ENCODE data around the gene PEX7. TPM values are rescaled to one million over a fixed set of nuclear protein-coding genes. Genes with fewer than 3 reads are reported as not detected.

Gene PEX7
- total and polyA plus RNA-seq, 12 donors: 4.8 to 43.3 (median 23.8) TPM

GRCh38 chr6:136923116-136923953, 100.9 kb downstream of the PEX7 start:
- H3K27me3 ChIP-seq: peaks cover 23% of the 10 kb centered on the region

GRCh38 chr6:136923954-136924673, 101.7 kb downstream of the PEX7 start:
- Histone ChIP-seq H3K4me3 (no peak overlapping the region), H3K27ac (no peak overlapping the region), H3K27me3 (peaks cover 23% of the 10 kb centered on the region)

More at GRCh38 chr6:136923116-136923953, 100.9 kb downstream of the PEX7 start:
- no peaks in the 10 kb centered on the region for H3K9me3 ChIP-seq (replicated peaks in 1 of 3)
- H3K4me3 ChIP-seq: no peak overlapping the region
- H3K4me1 ChIP-seq (replicated peaks in 1 of 2): peaks cover 24 to 30% of the 10 kb centered on the region in 2 donors
- no peak overlapping the region for H3K27ac ChIP-seq
- TF ChIP-seq CTCF (IDR thresholded peaks at IDR 0.05) (no peak), POLR2A (IDR thresholded peaks at IDR 0.05) (no peak)
- peak in 1 of 7 donors; percentile 15 for DNase-seq
- WGBS, 4 donors: 29 to 38% (median 34%) methylated on average over 45 to 65 of the region's 65 CpGs
- no peaks in the 10 kb centered on the region for H3K36me3 ChIP-seq (replicated peaks in 1 of 2)
- intact Hi-C loops (cut with DNase I): no loop called here

GRCh38 chr6:136926383-136926782, 104.0 kb downstream of the PEX7 start:
- WGBS, 4 donors: 67 to 97% (median 92%) methylated on average over 2 of the region's 2 CpGs
- intact Hi-C loops (cut with DNase I): no loop called here
- TF ChIP-seq CTCF (IDR thresholded peaks at IDR 0.05) (no peak), POLR2A (IDR thresholded peaks at IDR 0.05) (no peak)
- peaks cover 12 to 15% of the 10 kb centered on the region in 2 donors for H3K4me1 ChIP-seq (replicated peaks in 1 of 2)
- peaks cover 19% of the 10 kb centered on the region for H3K27me3 ChIP-seq
- H3K36me3 ChIP-seq (replicated peaks in 1 of 2): no peaks in the 10 kb centered on the region
- H3K9me3 ChIP-seq (replicated peaks in 1 of 3): no peaks in the 10 kb centered on the region
- H3K27ac ChIP-seq: no peak overlapping the region
- DNase-seq: no peak
- H3K4me3 ChIP-seq: no peak overlapping the region

More at GRCh38 chr6:136923954-136924673, 101.7 kb downstream of the PEX7 start:
- Histone ChIP-seq H3K36me3 (replicated peaks in 1 of 2) (no peaks in the 10 kb centered on the region), H3K4me1 (replicated peaks in 1 of 2) (peaks cover 24 to 30% of the 10 kb centered on the region in 2 donors), H3K9me3 (replicated peaks in 1 of 3) (no peaks in the 10 kb centered on the region)
- no peak for TF ChIP-seq POLR2A (IDR thresholded peaks at IDR 0.05)
- no peak for TF ChIP-seq CTCF (IDR thresholded peaks at IDR 0.05)
- DNase-seq: no peak
- WGBS, 4 donors: 73 to 83% (median 77%) methylated on average over 23 to 40 of the region's 40 CpGs
- intact Hi-C loops (cut with DNase I): no loop called here

- DNase-seq: no peak
- Histone ChIP-seq H3K27ac (no peak overlapping the region), H3K9me3 (replicated peaks in 1 of 3) (no peaks in the 10 kb centered on the region), H3K4me3 (no peak overlapping the region), H3K4me1 (replicated peaks in 1 of 2) (peaks cover 5 to 8% of the 10 kb centered on the region in 2 donors), H3K27me3 (peaks cover 12% of the 10 kb centered on the region), H3K36me3 (replicated peaks in 1 of 2) (no peaks in the 10 kb centered on the region)
- WGBS, 4 donors: 79 to 89% (median 83%) methylated on average over 3 of the region's 3 CpGs
- no peak for TF ChIP-seq POLR2A (IDR thresholded peaks at IDR 0.05)
- peak in 1 of 6 experiments; percentile 15 for TF ChIP-seq CTCF (IDR thresholded peaks at IDR 0.05)
- intact Hi-C loops (cut with DNase I): no loop called here
Observed at GRCh38 chr6:136927292-136927691, 104.9 kb downstream of the PEX7 start.

Measured in adrenal gland (tissue), 12 donors.